Neutrophil (primary cell): Measurements from ENCODE around the gene NTN5.

Experiments used
- H3K27ac ChIP-seq: fragments of 200-600 bp; sonication (generic); 2 replicates; pipeline ENCODE4 v1.5.1; 2016; ENCODE audit warnings: mild to moderate bottlenecking, moderate library complexity
- H3K27me3 ChIP-seq: fragments of 200-600 bp; sonication (generic); 2 replicates; pipeline ENCODE4 v1.6.0; 2016; ENCODE audit warnings: mild to moderate bottlenecking
- H3K36me3 ChIP-seq: fragments of 200-600 bp; sonication (generic); 2 replicates; pipeline ENCODE4 v1.5.1; 2017
- H3K4me1 ChIP-seq, 2 experiments: fragments of 200-600 bp in 1 of 2; sonication (generic) in 1 of 2; 1 replicate in 1 of 2; 2 replicates in 1 of 2; pipeline versions ENCODE4 v1.5.1 to v1.6.1; 2013 to 2016; ENCODE audit warnings: low read depth in 1 of 2, low read length in 1 of 2, mild to moderate bottlenecking in 1 of 2, moderate library complexity in 1 of 2; ENCODE audit not compliant: control insufficient read depth in 1 of 2, insufficient read depth in 1 of 2
- H3K4me3 ChIP-seq, 2 experiments: fragments of 200-600 bp in 1 of 2; sonication (generic) in 1 of 2; 1 replicate in 1 of 2; 2 replicates in 1 of 2; pipeline ENCODE4 v1.5.1; 2013 to 2016; ENCODE audit warnings: low read depth in 1 of 2, low read length in 1 of 2, mild to moderate bottlenecking in 1 of 2, moderate library complexity in 1 of 2
- H3K9me3 ChIP-seq: fragments of 200-600 bp; sonication (generic); 2 replicates; pipeline ENCODE4 v1.5.1; 2016
- TF ChIP-seq, protein P1 (sequence below): fragments of 200-600 bp; sonication (generic); IDR thresholded peaks from 2 replicates; pipeline ENCODE4 v1.5.1; 2016; ENCODE audit warnings: antibody characterized with exemption

The NTN5 gene

DNA sequence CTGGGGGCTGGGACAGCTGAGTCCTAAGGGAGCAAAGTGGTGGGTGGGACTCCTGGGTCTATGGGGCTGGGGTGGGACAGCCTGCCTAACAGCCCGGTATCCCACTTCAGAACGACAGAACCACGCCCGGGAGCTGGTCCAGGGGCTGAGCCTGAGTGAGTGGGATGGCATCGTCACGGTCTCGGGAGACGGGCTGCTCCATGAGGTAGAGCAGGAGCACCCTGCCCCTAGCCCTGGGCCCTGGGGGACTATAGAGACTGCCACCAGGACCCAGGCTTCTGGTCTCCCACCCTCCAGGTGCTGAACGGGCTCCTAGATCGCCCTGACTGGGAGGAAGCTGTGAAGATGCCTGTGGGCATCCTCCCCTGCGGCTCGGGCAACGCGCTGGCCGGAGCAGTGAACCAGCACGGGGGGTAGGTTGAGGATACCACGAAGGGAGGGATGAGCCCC lies 44.9 kb downstream of the NTN5 start:
- Histone ChIP-seq H3K4me1 (peaks cover 30% of the 10 kb centered on the region in 2 experiments), H3K27ac (no peak overlapping the region), H3K4me3 (no peak overlapping the region), H3K27me3 (no peaks in the 10 kb centered on the region), H3K9me3 (no peaks in the 10 kb centered on the region), H3K36me3 (peaks cover 48% of the 10 kb centered on the region)
- TF ChIP-seq, protein P1, sequence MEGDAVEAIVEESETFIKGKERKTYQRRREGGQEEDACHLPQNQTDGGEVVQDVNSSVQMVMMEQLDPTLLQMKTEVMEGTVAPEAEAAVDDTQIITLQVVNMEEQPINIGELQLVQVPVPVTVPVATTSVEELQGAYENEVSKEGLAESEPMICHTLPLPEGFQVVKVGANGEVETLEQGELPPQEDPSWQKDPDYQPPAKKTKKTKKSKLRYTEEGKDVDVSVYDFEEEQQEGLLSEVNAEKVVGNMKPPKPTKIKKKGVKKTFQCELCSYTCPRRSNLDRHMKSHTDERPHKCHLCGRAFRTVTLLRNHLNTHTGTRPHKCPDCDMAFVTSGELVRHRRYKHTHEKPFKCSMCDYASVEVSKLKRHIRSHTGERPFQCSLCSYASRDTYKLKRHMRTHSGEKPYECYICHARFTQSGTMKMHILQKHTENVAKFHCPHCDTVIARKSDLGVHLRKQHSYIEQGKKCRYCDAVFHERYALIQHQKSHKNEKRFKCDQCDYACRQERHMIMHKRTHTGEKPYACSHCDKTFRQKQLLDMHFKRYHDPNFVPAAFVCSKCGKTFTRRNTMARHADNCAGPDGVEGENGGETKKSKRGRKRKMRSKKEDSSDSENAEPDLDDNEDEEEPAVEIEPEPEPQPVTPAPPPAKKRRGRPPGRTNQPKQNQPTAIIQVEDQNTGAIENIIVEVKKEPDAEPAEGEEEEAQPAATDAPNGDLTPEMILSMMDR = no peak

DNA sequence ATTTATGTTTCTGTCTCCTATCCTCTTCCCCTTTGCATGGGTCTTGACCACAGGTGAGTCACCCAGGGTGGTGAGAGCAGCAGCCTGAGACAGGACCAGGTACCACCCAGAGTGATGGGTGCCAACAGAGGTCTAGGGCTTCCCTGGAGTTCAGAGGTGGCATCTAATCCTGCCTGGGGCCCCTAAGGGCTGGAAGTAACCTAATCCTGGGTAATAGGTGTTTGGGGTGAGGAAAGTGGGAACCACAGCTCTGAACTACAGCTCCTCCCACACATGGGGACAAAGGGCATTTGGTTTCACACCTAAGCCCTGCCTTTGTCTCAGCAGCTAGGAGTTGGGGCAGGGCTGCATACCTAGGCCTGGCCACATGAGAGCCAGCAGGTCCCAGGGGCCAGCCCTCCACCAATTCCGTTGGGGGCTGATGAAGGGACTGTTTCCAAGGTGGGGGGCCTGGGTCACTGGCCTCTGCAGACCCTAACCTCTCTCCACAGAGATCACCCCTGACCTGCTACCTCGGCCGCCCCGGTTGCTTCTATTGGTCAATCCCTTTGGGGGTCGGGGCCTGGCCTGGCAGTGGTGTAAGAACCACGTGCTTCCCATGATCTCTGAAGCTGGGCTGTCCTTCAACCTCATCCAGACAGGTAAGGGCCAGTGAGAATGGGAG lies 45.5 kb downstream of the NTN5 start:
- no peaks in the 10 kb centered on the region for H3K27me3 ChIP-seq
- no peaks in the 10 kb centered on the region for H3K9me3 ChIP-seq
- peak overlapping the region; percentile 5 for H3K27ac ChIP-seq
- H3K4me3 ChIP-seq = no peak overlapping the region
- peaks cover 42% of the 10 kb centered on the region for H3K36me3 ChIP-seq
- TF ChIP-seq, protein P1 = no peak
- peaks cover 28 to 30% of the 10 kb centered on the region in 2 experiments for H3K4me1 ChIP-seq

GRCh38 chr19:48625891-48626327 lies 46.9 kb downstream of the NTN5 start:
- Histone ChIP-seq H3K9me3 (no peaks in the 10 kb centered on the region), H3K27ac (no peak overlapping the region), H3K4me1 (peaks cover 22 to 23% of the 10 kb centered on the region in 2 experiments), H3K27me3 (no peaks in the 10 kb centered on the region), H3K4me3 (no peak overlapping the region), H3K36me3 (peaks cover 29% of the 10 kb centered on the region)
- TF ChIP-seq, protein P1 = no peak

DNA sequence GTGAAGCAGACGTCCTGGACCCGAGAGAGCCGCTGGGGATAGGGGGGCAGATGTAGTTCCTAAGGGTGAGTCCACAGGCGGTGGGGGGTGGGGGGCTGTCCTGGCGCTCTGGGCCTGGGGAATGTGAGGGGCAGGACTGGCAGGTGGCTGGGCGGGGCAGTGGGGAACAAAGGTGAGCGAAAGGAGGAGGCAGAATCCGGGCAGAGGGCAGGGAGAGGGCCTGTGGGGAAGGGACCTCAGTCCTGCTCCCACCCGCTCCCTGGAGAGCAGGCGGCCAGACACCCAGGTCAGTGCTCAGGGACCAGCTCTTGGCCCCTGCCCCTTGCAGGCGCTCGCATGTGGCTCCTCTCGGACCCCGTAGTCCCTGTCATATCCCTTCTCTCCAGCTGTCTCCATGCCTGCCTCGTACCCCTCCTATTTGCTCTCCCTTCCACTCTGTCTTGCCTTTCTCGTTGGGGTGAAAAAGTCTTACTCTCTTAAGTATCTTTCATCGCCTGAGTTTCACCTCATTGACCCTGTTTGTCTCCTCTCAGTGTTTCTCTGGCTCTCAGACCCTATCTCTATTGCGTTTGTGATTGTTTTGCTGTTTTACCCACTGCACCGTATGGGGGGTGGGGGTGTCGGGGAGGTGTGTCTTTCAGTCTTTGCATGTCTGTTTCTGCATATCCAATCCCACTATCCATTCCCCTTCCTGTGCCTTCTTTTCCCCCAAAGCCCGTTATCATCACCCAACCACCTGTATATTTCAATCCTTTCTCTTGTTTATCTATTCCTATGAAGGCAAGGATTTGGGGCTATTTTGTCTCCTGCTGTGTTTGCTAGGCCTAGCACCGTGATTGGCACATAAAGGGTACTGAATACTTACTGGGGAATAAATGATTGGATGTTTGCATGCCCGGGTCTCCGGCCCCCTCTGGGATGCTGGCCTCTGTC lies 47.8 kb downstream of the NTN5 start:
- peak overlapping the region in 1 of 2 experiments; percentile 58 for H3K4me3 ChIP-seq
- peaks cover 17 to 18% of the 10 kb centered on the region in 2 experiments for H3K4me1 ChIP-seq
- H3K27me3 ChIP-seq = no peaks in the 10 kb centered on the region
- H3K9me3 ChIP-seq = no peaks in the 10 kb centered on the region
- H3K27ac ChIP-seq = peak overlapping the region; percentile 67
- TF ChIP-seq, protein P1 = no peak
- peaks cover 21% of the 10 kb centered on the region for H3K36me3 ChIP-seq

DNA sequence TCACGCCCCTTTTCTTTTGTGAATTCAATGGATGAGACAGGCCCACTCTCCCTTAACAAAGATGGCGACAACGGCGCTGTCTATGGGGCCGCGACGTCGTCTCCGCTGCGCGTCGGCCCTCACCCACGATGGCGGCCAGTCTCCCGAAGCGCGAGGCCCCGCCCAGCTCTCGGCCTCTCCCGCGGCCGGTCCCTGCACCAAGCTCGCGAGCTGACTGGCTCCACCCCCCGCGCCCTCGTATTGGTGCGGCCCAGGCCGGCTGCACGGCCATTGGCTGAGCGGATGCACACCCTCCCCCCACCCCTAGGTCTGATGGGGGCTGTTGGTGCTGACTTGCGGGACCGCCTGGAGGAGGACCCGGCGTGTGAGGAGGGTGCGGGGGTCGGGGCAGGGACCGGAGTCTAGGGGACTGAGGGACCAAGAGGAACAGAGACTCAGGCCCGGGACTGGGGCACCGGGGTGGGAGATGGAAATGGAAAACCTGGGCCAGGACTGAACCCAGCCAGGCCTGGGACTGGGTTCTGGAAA lies 48.7 kb downstream of the NTN5 start:
- Histone ChIP-seq H3K4me3 (peak overlapping the region; percentile 43 to 58), H3K27me3 (no peaks in the 10 kb centered on the region), H3K36me3 (peaks cover 12% of the 10 kb centered on the region), H3K27ac (peak overlapping the region; percentile 67), H3K9me3 (no peaks in the 10 kb centered on the region), H3K4me1 (peaks cover 23 to 24% of the 10 kb centered on the region in 2 experiments)
- TF ChIP-seq, protein P1 = peak; percentile 36
